ENCODE measurements around the gene CLEC1B. TPM values are rescaled to one million over a fixed set of nuclear protein-coding genes. Genes with fewer than 3 reads are reported as not detected.

Gene CLEC1B
- total and polyA plus RNA-seq, 10 of the 15 experiments (the other 5 are each of a cell fraction or from before 2014, with no cell fraction given), result not detected

- TF ChIP-seq ETV6 (conservative IDR thresholded peaks at IDR 0.05 in 1 of 2, IDR thresholded peaks at IDR 0.05 in 1 of 2; ENCODE audit: borderline replicate concordance in 1 of 2, low read depth in 1 of 2), result 0 out of 4 replicates have a peak, but pooled peaks of 1 of the 2 experiments have one; percentile 12
- no peak for TF ChIP-seq ZBTB4 (CRISPR knock-in tag; IDR thresholded peaks at IDR 0.05)
- TF ChIP-seq RUNX3 (IDR thresholded peaks at IDR 0.05; ENCODE audit: low read length), result peak; percentile 42; the same call in 1 of the 2 replicates
- TF ChIP-seq, protein P1, sequence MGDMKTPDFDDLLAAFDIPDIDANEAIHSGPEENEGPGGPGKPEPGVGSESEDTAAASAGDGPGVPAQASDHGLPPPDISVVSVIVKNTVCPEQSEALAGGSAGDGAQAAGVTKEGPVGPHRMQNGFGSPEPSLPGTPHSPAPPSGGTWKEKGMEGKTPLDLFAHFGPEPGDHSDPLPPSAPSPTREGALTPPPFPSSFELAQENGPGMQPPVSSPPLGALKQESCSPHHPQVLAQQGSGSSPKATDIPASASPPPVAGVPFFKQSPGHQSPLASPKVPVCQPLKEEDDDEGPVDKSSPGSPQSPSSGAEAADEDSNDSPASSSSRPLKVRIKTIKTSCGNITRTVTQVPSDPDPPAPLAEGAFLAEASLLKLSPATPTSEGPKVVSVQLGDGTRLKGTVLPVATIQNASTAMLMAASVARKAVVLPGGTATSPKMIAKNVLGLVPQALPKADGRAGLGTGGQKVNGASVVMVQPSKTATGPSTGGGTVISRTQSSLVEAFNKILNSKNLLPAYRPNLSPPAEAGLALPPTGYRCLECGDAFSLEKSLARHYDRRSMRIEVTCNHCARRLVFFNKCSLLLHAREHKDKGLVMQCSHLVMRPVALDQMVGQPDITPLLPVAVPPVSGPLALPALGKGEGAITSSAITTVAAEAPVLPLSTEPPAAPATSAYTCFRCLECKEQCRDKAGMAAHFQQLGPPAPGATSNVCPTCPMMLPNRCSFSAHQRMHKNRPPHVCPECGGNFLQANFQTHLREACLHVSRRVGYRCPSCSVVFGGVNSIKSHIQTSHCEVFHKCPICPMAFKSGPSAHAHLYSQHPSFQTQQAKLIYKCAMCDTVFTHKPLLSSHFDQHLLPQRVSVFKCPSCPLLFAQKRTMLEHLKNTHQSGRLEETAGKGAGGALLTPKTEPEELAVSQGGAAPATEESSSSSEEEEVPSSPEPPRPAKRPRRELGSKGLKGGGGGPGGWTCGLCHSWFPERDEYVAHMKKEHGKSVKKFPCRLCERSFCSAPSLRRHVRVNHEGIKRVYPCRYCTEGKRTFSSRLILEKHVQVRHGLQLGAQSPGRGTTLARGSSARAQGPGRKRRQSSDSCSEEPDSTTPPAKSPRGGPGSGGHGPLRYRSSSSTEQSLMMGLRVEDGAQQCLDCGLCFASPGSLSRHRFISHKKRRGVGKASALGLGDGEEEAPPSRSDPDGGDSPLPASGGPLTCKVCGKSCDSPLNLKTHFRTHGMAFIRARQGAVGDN (IDR thresholded peaks at IDR 0.05), result no peak
- peak; percentile 75 for TF ChIP-seq JUNB (IDR thresholded peaks at IDR 0.05)
- TF ChIP-seq DPF2 (IDR thresholded peaks at IDR 0.05), result peak; percentile 67
- TF ChIP-seq GATAD2B (conservative IDR thresholded peaks at IDR 0.05; ENCODE audit: low read depth), result no peak
- no peak for TF ChIP-seq MYB (IDR thresholded peaks at IDR 0.05; ENCODE audit: borderline replicate concordance, low read depth, low read length)
- no peak for TF ChIP-seq HCFC1 (IDR thresholded peaks at IDR 0.05; ENCODE audit: low read length)
- 0 out of 2 replicates have a peak, but pooled peaks have one; percentile 11 for TF ChIP-seq CREM (IDR thresholded peaks at IDR 0.05; ENCODE audit: low read depth)
- TF ChIP-seq ZNF384 (IDR thresholded peaks at IDR 0.05; ENCODE audit: borderline replicate concordance, low read depth, low read length), result peak; percentile 38; the same call in 1 of the 2 replicates
- TF ChIP-seq ATF7 (IDR thresholded peaks at IDR 0.05; ENCODE audit: low read depth), result no peak
- TF ChIP-seq, protein P2, sequence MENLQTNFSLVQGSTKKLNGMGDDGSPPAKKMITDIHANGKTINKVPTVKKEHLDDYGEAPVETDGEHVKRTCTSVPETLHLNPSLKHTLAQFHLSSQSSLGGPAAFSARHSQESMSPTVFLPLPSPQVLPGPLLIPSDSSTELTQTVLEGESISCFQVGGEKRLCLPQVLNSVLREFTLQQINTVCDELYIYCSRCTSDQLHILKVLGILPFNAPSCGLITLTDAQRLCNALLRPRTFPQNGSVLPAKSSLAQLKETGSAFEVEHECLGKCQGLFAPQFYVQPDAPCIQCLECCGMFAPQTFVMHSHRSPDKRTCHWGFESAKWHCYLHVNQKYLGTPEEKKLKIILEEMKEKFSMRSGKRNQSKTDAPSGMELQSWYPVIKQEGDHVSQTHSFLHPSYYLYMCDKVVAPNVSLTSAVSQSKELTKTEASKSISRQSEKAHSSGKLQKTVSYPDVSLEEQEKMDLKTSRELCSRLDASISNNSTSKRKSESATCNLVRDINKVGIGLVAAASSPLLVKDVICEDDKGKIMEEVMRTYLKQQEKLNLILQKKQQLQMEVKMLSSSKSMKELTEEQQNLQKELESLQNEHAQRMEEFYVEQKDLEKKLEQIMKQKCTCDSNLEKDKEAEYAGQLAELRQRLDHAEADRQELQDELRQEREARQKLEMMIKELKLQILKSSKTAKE (IDR thresholded peaks at IDR 0.05; ENCODE audit: low read depth, poor library complexity, severe bottlenecking), result no peak
- TF ChIP-seq, protein P3, sequence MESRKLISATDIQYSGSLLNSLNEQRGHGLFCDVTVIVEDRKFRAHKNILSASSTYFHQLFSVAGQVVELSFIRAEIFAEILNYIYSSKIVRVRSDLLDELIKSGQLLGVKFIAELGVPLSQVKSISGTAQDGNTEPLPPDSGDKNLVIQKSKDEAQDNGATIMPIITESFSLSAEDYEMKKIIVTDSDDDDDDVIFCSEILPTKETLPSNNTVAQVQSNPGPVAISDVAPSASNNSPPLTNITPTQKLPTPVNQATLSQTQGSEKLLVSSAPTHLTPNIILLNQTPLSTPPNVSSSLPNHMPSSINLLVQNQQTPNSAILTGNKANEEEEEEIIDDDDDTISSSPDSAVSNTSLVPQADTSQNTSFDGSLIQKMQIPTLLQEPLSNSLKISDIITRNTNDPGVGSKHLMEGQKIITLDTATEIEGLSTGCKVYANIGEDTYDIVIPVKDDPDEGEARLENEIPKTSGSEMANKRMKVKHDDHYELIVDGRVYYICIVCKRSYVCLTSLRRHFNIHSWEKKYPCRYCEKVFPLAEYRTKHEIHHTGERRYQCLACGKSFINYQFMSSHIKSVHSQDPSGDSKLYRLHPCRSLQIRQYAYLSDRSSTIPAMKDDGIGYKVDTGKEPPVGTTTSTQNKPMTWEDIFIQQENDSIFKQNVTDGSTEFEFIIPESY (IDR thresholded peaks at IDR 0.05), result no peak
- TF ChIP-seq STAT1 (conservative IDR thresholded peaks at IDR 0.05), result no peak
Observed at GRCh38 chr12:9947674-9948073, 51.2 kb downstream of the CLEC1B start (continued).
